ENCODE results near the gene PPCS. TPM values are rescaled to one million over a fixed set of nuclear protein-coding genes. Genes with fewer than 3 reads are reported as not detected.

PPCS gene
- total RNA-seq, 1 experiment from 2014 or later: 36.7 TPM

DNA sequence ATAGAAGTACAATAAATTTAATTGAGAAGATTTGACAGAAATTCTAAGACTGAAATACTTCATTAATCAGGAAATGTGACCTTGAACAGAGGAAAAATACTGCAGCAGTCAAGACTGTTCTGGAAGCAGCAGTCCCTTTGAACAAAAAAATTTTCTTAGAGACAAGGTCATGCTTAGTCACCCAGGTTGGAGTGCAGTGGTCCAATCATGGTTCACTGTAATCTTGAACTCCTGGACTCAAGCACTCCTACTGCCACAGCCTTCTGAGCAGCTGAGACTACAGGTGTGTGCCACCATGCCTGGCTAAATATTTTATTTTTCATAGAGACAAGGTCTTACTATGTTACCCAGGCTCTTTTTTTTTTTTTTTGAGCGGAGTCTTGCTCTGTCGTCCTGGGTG is 4.9 kb downstream of the PPCS start:
- H3K23me2 ChIP-seq (ENCODE audit: insufficient read length, low read depth, low read length, poor library complexity, severe bottlenecking): peaks cover 10% of the 10 kb centered on the region
- H2AK5ac ChIP-seq (ENCODE audit: insufficient read length, low read length): no peak overlapping the region
- no peak overlapping the region for H3K56ac ChIP-seq (ENCODE audit: insufficient read length, low read depth, low read length)
- H4K91ac ChIP-seq (ENCODE audit: insufficient read length, low read depth, low read length): no peak overlapping the region
- no peak overlapping the region for H4K8ac ChIP-seq (replicated peaks; ENCODE audit: insufficient read length, low read depth, low read length)
- H3K79me2 ChIP-seq (ENCODE audit: insufficient read depth, low read length): no peaks in the 10 kb centered on the region
- no peak overlapping the region for H3K9ac ChIP-seq (ENCODE audit: extremely low read depth, insufficient read length, low read length)
- no peaks in the 10 kb centered on the region for H4K20me1 ChIP-seq (ENCODE audit: control insufficient read depth, insufficient read depth, insufficient read length)
- H2BK20ac ChIP-seq (ENCODE audit: low read depth, low read length, poor library complexity, severe bottlenecking): no peak overlapping the region
- no peak overlapping the region for H2AFZ ChIP-seq (ENCODE audit: low read length)
- no peak overlapping the region for H3K27ac ChIP-seq (ENCODE audit: insufficient read length, low read depth, low read length)
- H3K4me3 Mint-ChIP-seq: no peak overlapping the region
- no peaks in the 10 kb centered on the region for H3K9me3 Mint-ChIP-seq
- peaks cover 2% of the 10 kb centered on the region; the same call in 1 of the 2 replicates for H3K27me3 Mint-ChIP-seq (ENCODE audit: low read depth)
- no peak overlapping the region for H2BK5ac ChIP-seq (ENCODE audit: insufficient read length, low read length)
- no peak overlapping the region for H3K23ac ChIP-seq (ENCODE audit: insufficient read length, low read depth, low read length)
- no peak overlapping the region for H2BK120ac ChIP-seq (ENCODE audit: low read depth, low read length, poor library complexity, severe bottlenecking)
- H3K4me1 ChIP-seq (ENCODE audit: insufficient read depth, low read length): no peaks in the 10 kb centered on the region
- H2BK12ac ChIP-seq (ENCODE audit: insufficient read length, low read depth, low read length): no peak overlapping the region
- no peaks in the 10 kb centered on the region for H3K9me3 ChIP-seq (ENCODE audit: control insufficient read depth, low read depth, low read length)
- no peak overlapping the region for H3K18ac ChIP-seq (ENCODE audit: insufficient read length, low read depth, low read length)
- H3K79me1 ChIP-seq (ENCODE audit: insufficient read depth, low read depth, low read length, poor library complexity, severe bottlenecking): no peaks in the 10 kb centered on the region
- no CpG with 5 or more reads among the region's 2 CpGs for WGBS (ENCODE audit: extremely low coverage, insufficient read length, low lambda C conversion rate)
- peaks cover 6 to 27% (median 22%) of the 10 kb centered on the region in 3 experiments; a peak in 6 of 7 replicates for H3K36me3 Mint-ChIP-seq (ENCODE audit: insufficient read depth in 1 of 3, low read depth in 3 of 3)
- no peak overlapping the region for H3T11ph ChIP-seq (ENCODE audit: low read length)
- no peak overlapping the region for H3K4ac ChIP-seq (ENCODE audit: low read depth, low read length)
- TF ChIP-seq, protein P1, sequence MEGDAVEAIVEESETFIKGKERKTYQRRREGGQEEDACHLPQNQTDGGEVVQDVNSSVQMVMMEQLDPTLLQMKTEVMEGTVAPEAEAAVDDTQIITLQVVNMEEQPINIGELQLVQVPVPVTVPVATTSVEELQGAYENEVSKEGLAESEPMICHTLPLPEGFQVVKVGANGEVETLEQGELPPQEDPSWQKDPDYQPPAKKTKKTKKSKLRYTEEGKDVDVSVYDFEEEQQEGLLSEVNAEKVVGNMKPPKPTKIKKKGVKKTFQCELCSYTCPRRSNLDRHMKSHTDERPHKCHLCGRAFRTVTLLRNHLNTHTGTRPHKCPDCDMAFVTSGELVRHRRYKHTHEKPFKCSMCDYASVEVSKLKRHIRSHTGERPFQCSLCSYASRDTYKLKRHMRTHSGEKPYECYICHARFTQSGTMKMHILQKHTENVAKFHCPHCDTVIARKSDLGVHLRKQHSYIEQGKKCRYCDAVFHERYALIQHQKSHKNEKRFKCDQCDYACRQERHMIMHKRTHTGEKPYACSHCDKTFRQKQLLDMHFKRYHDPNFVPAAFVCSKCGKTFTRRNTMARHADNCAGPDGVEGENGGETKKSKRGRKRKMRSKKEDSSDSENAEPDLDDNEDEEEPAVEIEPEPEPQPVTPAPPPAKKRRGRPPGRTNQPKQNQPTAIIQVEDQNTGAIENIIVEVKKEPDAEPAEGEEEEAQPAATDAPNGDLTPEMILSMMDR (conservative IDR thresholded peaks at IDR 0.05): no peak
- DNase-seq: no peak
- H4K5ac ChIP-seq (ENCODE audit: insufficient read length, low read depth, low read length): no peak overlapping the region
- no peak overlapping the region for H3K14ac ChIP-seq (ENCODE audit: insufficient read depth, low read length)
- H3K4me1 Mint-ChIP-seq: peaks cover 22 to 25% of the 10 kb centered on the region in 2 experiments
- no peak overlapping the region for H2BK15ac ChIP-seq (ENCODE audit: low read depth, low read length)
- no peaks in the 10 kb centered on the region for H3K27me3 ChIP-seq (ENCODE audit: insufficient read depth, low read length)
- H3K27ac Mint-ChIP-seq: no peak overlapping the region
- no peak overlapping the region for H3K4me2 ChIP-seq (ENCODE audit: insufficient read depth, insufficient read length, low read length)
